ENCODE measurements around the gene NLRX1. TPM values are rescaled to one million over a fixed set of nuclear protein-coding genes. Genes with fewer than 3 reads are reported as not detected.

NLRX1 gene
- total and polyA plus RNA-seq, 4 donors: 4.2 to 12.0 (median 10.4) TPM

- Histone ChIP-seq H3K27me3 (ENCODE audit: control insufficient read depth in 4 of 4, insufficient read depth in 4 of 4, low read length in 3 of 4) (no peaks in the 10 kb centered on the region), H3K27ac (ENCODE audit: low read depth in 1 of 2, low read length in 2 of 2) (no peak overlapping the region), H3K4me1 (ENCODE audit: control insufficient read depth in 4 of 4, insufficient read depth in 4 of 4, low read length in 3 of 4) (no peaks in the 10 kb centered on the region), H3K9ac (ENCODE audit: low read depth in 1 of 2, low read length in 2 of 2) (no peak overlapping the region), H3K9me3 (ENCODE audit: control insufficient read depth in 4 of 4, low read length in 3 of 4) (no peaks in the 10 kb centered on the region), H3K36me3 (ENCODE audit: control insufficient read depth in 4 of 4, insufficient read depth in 3 of 4, low read depth in 1 of 4, low read length in 3 of 4) (no peaks in the 10 kb centered on the region), H3K4me3 (ENCODE audit: low read depth in 1 of 3, low read length in 3 of 3) (no peak overlapping the region)
- DNase-seq (ENCODE audit: low spot score): no peak
- no peak for TF ChIP-seq RAD21 (IDR thresholded peaks at IDR 0.05)
- no peak for TF ChIP-seq FOXA2 (IDR thresholded peaks at IDR 0.05)
- no peak for TF ChIP-seq CTCF (IDR thresholded peaks at IDR 0.05; ENCODE audit: low read depth, low read length, missing input control)
- no peak for TF ChIP-seq ATF3 (IDR thresholded peaks at IDR 0.05)
- no peak for TF ChIP-seq MAX (IDR thresholded peaks at IDR 0.05)
- no peak for TF ChIP-seq RXRA (IDR thresholded peaks at IDR 0.05)
- no peak for TF ChIP-seq HNF4G (IDR thresholded peaks at IDR 0.05)
- no peak for TF ChIP-seq YY1 (IDR thresholded peaks at IDR 0.05)
- TF ChIP-seq REST (IDR thresholded peaks at IDR 0.05): no peak
- no peak for TF ChIP-seq GABPA (IDR thresholded peaks at IDR 0.05 in 1 of 2, conservative IDR thresholded peaks at IDR 0.05 in 1 of 2)
- TF ChIP-seq JUND (IDR thresholded peaks at IDR 0.05): no peak
- no peak for TF ChIP-seq TAF1 (conservative IDR thresholded peaks at IDR 0.05)
- TF ChIP-seq HNF4A (conservative IDR thresholded peaks at IDR 0.05): no peak
- TF ChIP-seq SP1 (IDR thresholded peaks at IDR 0.05): no peak
- TF ChIP-seq FOXA1 (IDR thresholded peaks at IDR 0.05): no peak
- TF ChIP-seq EGR1 (IDR thresholded peaks at IDR 0.05; ENCODE audit: low read depth in 2 of 2): no peak
- TF ChIP-seq NR2F2 (IDR thresholded peaks at IDR 0.05): no peak
- TF ChIP-seq ZBTB33 (IDR thresholded peaks at IDR 0.05): no peak
- 42% methylated on average over 3 of the region's 3 CpGs for WGBS
Measured at GRCh38 chr11:119157063-119157462, 11.5 kb upstream of the NLRX1 start.

All from liver (tissue), 9 donors.